Osteoblast (primary cell): Measurements from ENCODE around the gene ATL1. TPM values are rescaled to one million over a fixed set of nuclear protein-coding genes. Genes with fewer than 3 reads are reported as not detected.
"Not testable (repeated sequence)": the region's sequence is repeated elsewhere in the genome, so short reads cannot be mapped to it uniquely, and the experiment has no call there.

Source experiments
- DNase-seq: peaks from one replicate; pipeline ENCODE4 v3.0.0; 2011; ENCODE audit warnings: low spot score, mixed read lengths; ENCODE audit not compliant: insufficient read length; ENCODE audit errors: missing footprints
- H2AFZ ChIP-seq: 2 replicates; pipeline ENCODE4 v1.6.0; 2011; ENCODE audit warnings: mild to moderate bottlenecking, low read length
- H3K27ac ChIP-seq: 2 replicates; pipeline ENCODE4 v1.5.1; 2011; ENCODE audit warnings: mild to moderate bottlenecking, low read depth, low read length, moderate library complexity
- H3K27me3 ChIP-seq: 2 replicates; pipeline ENCODE4 v1.6.0; 2012; ENCODE audit warnings: mild to moderate bottlenecking, control low read depth, inconsistent platforms, low read length, moderate library complexity; ENCODE audit not compliant: insufficient read depth
- H3K36me3 ChIP-seq: 2 replicates; pipeline ENCODE4 v1.5.1; 2011; ENCODE audit warnings: mild to moderate bottlenecking, low read length, control low read depth, moderate library complexity; ENCODE audit not compliant: insufficient read depth
- H3K4me1 ChIP-seq: 2 replicates; pipeline ENCODE4 v1.5.1; 2011; ENCODE audit warnings: mild to moderate bottlenecking, low read length, control low read depth, moderate library complexity; ENCODE audit not compliant: insufficient read depth
- H3K4me2 ChIP-seq: 2 replicates; pipeline ENCODE4 v1.6.0; 2011; ENCODE audit warnings: mild to moderate bottlenecking, low read length; ENCODE audit not compliant: insufficient read depth
- H3K4me3 ChIP-seq: fragments of 200-600 bp; sonication (generic); 3 replicates; pipeline ENCODE4 v1.5.1; 2012; ENCODE audit warnings: mild to moderate bottlenecking, low read length, inconsistent platforms; ENCODE audit not compliant: insufficient read depth
- H3K79me2 ChIP-seq: 2 replicates; pipeline ENCODE4 v1.6.0; 2012; ENCODE audit warnings: mild to moderate bottlenecking, low read length, control low read depth, inconsistent platforms; ENCODE audit not compliant: insufficient read depth
- H3K9me3 ChIP-seq: 2 replicates; pipeline ENCODE4 v1.5.1; 2011; ENCODE audit warnings: low read depth, low read length, control low read depth
- H4K20me1 ChIP-seq: 2 replicates; pipeline ENCODE4 v1.6.0; 2012; ENCODE audit warnings: mild to moderate bottlenecking, low read length, control low read depth; ENCODE audit not compliant: insufficient read depth
- total RNA-seq: library from RNA; depleted of rRNA; stranded (reverse); fragments of >200 nt; gene quantifications from 2 replicates; pipeline ENCODE4 v1.2.3, GENCODE V29; 2012
- TF ChIP-seq, protein P1 (sequence below): IDR thresholded peaks from 2 replicates; pipeline ENCODE4 v1.5.1; 2011; ENCODE audit warnings: mild to moderate bottlenecking, low read depth, low read length, moderate library complexity; ENCODE audit errors: extremely low read depth

The ATL1 gene
- total RNA-seq, 1 donor, result 6.5 TPM

DNA sequence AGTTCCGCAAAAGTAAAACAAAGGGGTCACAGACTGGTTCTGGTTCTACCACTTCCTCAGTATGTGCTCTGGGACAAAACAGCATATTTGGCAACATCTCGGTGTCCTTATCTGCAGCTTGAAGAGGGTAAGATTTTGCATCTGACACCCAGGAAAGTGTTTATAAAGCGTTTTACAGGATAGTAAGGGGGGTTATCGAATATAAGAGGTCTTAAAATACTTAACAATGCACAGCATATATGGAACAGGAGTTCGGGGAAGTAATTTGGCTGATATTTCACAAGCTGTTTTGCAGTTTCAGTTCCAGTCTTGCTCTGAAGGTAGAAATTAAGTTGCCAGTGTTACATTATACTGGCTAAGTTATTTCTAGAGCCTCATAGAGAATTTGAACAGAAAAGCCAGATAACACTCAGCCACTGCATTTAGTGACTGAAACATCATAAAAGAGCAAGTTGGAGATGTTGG is 26.7 kb upstream of the ATL1 start:
- no peak for DNase-seq
- peak overlapping the region; percentile 97 for H2AFZ ChIP-seq
- H3K4me3 ChIP-seq, result peak overlapping the region; percentile 85

DNA sequence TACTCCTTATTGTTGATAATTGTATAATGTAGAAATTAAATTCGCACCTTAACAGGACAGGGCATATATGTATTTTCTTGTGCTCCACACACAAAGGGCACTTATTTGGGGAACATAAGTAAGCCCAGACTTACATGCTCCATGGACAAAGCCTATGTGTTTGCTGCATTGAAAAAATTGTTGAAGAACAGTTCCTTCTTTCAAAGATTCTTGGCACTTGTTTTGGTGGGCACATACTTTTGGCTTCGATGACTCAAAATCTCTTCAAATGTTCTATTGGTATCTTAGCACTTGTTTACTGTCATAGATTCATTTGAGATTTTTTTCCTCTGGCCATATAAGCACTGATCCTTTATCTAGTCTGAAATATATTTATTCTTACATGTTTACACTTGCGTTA is 26.1 kb upstream of the ATL1 start:
- Histone ChIP-seq H4K20me1 (no peaks in the 10 kb centered on the region), H3K27ac (no peak overlapping the region), H3K4me3 (no peak overlapping the region), H3K79me2 (peaks cover 38% of the 10 kb centered on the region), H3K4me1 (peaks cover 22% of the 10 kb centered on the region), H3K9me3 (no peaks in the 10 kb centered on the region), H3K4me2 (no peak overlapping the region), H2AFZ (no peak overlapping the region), H3K27me3 (no peaks in the 10 kb centered on the region), H3K36me3 (no peaks in the 10 kb centered on the region)
- peak; percentile 45 for DNase-seq
- TF ChIP-seq, protein P1, sequence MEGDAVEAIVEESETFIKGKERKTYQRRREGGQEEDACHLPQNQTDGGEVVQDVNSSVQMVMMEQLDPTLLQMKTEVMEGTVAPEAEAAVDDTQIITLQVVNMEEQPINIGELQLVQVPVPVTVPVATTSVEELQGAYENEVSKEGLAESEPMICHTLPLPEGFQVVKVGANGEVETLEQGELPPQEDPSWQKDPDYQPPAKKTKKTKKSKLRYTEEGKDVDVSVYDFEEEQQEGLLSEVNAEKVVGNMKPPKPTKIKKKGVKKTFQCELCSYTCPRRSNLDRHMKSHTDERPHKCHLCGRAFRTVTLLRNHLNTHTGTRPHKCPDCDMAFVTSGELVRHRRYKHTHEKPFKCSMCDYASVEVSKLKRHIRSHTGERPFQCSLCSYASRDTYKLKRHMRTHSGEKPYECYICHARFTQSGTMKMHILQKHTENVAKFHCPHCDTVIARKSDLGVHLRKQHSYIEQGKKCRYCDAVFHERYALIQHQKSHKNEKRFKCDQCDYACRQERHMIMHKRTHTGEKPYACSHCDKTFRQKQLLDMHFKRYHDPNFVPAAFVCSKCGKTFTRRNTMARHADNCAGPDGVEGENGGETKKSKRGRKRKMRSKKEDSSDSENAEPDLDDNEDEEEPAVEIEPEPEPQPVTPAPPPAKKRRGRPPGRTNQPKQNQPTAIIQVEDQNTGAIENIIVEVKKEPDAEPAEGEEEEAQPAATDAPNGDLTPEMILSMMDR, result no peak

More for the DNA sequence above, 26.7 kb upstream of the ATL1 start:
- Histone ChIP-seq H3K27ac (no peak overlapping the region), H3K27me3 (no peaks in the 10 kb centered on the region), H3K36me3 (no peaks in the 10 kb centered on the region), H3K79me2 (peaks cover 44% of the 10 kb centered on the region), H3K9me3 (no peaks in the 10 kb centered on the region), H4K20me1 (no peaks in the 10 kb centered on the region), H3K4me1 (peaks cover 27% of the 10 kb centered on the region), H3K4me2 (peak overlapping the region; percentile 96)
- TF ChIP-seq, protein P1, result no peak

DNA sequence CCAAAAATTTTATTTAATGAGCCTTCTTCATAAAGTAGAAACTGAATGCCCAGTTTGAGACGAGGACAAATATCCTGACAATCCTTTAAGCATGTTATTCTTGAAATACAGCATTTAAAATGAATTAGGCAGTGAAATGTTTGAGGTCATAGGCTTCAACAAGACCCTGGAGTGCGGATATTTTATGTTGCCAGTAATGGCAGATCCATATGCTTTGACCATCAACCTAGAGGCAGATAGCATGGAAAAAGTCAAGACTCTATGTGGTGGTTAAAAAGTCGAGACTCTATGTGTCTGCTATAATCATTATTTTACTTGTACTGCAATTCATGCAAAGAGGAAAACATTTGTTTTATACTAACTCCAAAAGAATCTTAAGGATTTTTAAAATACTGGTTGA is 25.5 kb upstream of the ATL1 start:
- Histone ChIP-seq H3K9me3 (no peaks in the 10 kb centered on the region), H3K27me3 (no peaks in the 10 kb centered on the region), H3K4me2 (no peak overlapping the region), H3K27ac (no peak overlapping the region), H3K4me1 (peaks cover 16% of the 10 kb centered on the region), H4K20me1 (no peaks in the 10 kb centered on the region), H3K79me2 (peaks cover 32% of the 10 kb centered on the region), H3K36me3 (no peaks in the 10 kb centered on the region), H2AFZ (no peak overlapping the region), H3K4me3 (no peak overlapping the region)
- TF ChIP-seq, protein P1, result no peak
- DNase-seq, result no peak

DNA sequence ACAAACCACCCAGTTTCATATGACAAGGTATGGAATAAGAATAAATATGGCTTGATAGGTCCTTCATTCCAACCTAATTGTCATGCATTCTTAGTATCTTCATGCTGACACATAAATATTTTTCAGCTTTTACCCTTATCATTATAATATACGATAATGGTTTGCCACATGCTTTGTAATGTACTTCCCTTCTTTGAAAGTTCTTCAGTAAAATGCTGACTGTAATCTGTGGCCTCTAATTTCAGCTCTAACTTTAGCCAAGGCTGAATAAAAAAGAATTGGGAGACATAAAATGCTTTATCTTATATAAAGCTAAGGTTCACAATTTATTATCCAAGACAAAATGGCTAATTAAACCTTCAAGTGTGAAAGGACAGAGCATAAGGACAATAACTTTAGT is 24.9 kb upstream of the ATL1 start:
- Histone ChIP-seq H3K9me3 (no peaks in the 10 kb centered on the region), H3K4me1 (peaks cover 10% of the 10 kb centered on the region), H3K27me3 (no peaks in the 10 kb centered on the region), H3K4me3 (no peak overlapping the region), H3K79me2 (peaks cover 26% of the 10 kb centered on the region), H3K36me3 (no peaks in the 10 kb centered on the region), H3K4me2 (no peak overlapping the region), H4K20me1 (no peaks in the 10 kb centered on the region), H3K27ac (no peak overlapping the region), H2AFZ (no peak overlapping the region)
- DNase-seq, result no peak
- TF ChIP-seq, protein P1, result no peak

DNA sequence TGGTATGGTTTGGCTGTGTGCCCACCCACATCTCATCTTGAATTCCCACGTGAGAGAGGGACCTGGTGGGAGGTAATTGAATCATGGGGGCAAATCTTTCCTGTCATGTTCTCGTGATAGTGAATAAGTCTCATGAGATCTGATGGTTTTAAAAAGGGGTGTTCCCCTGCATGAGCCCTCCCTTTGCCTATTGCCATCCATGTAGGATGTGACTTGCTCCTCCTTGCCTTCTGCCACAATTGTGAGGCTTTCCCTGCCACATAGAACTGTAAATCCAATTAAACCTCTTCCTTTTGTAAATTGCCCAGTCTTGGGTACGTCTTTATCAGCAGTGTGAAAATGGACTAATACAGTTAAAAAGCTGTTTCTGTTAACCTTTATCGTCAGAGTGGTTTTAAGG is 21.9 kb upstream of the ATL1 start:
- not testable (repeated sequence) for H2AFZ ChIP-seq, H3K4me1 ChIP-seq, H3K4me2 ChIP-seq, H3K4me3 ChIP-seq, H3K27me3 ChIP-seq, H3K79me2 ChIP-seq, H3K27ac ChIP-seq, DNase-seq, H4K20me1 ChIP-seq, H3K9me3 ChIP-seq, H3K36me3 ChIP-seq
